ENCODE data around the gene PNO1. TPM values are rescaled to one million over a fixed set of nuclear protein-coding genes. Genes with fewer than 3 reads are reported as not detected.
A peak's percentile ranks its signal among the peaks of the same experiment; 100 is the strongest.
"Not testable (repeated sequence)": the region's sequence is repeated elsewhere in the genome, so short reads cannot be mapped to it uniquely, and the experiment has no call there.

The PNO1 gene
- total RNA-seq, 1 experiment from 2014 or later = 24.0 TPM

DNA sequence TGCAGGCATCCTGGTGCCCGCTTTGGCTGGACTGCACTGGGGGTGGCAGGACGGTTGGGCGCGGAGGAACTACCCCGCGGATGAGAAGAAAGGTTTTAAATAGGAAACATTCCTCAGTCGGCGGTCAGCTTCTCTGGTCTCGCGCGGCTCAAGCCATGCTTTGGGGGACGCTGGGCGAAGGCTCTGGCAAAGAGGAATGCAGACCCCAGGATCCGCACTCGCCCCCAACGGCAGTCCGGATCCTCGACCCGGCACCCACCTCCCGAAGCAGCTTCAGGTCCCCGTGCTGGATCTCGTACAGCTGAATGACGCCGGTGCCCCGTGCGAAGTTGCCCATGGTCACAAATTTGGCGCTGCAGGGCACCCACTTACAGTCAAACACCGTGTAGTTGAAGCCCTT, 686 bp upstream of the PNO1 start:
- DNase-seq (ENCODE audit: low read depth) = peak; percentile 39

- DNase-seq (ENCODE audit: low read depth) = no peak
Observed at GRCh38 chr2:68158134-68158447, 403 bp downstream of the PNO1 start.

- DNase-seq (ENCODE audit: low read depth) = no peak
Observed at GRCh38 chr2:68163641-68164040, 6.0 kb downstream of the PNO1 start.

DNA sequence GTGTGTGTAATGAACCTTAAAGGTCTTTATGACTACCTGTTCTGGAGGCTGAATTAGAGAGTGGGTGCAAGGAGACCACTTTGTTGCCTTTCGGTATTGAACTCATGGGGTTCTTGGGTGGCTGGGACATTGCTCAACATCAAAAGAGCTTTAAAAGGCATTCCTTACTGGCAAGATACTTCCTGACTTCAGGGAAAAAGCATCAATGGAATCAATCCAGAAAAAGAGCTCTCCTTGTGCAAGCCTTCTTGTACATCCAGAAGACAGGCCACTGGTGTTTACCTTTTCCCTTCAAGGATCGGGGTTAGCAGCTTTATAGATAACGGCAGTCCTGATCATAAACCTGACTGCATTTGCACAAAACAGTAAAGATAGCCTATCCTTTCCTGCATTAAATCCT, 9.5 kb downstream of the PNO1 start:
- DNase-seq (ENCODE audit: low read depth) = no peak

DNA sequence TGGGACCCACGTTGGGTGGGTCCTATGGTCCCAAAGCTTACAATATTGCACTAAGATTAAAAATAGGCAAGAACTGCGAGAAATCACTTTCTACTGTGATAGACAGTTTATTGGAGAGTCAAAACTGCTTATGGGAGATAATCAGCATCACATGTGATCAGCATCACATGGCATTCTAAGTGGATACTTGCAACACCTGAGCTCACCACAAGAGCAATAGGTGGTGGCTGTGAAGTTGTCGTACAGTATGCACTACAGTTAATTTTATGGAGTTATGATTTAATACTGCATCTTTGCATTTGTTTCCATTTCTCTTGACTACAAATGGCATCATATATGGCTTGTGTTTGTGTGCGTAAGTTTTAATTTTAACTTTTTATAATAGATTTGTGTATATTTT, 11.6 kb downstream of the PNO1 start:
- DNase-seq (ENCODE audit: low read depth) = no peak

GRCh38 chr2:68171146-68171545, 13.5 kb downstream of the PNO1 start:
- no peak for DNase-seq (ENCODE audit: low read depth)

GRCh38 chr2:68171684-68172083, 14.0 kb downstream of the PNO1 start:
- DNase-seq (ENCODE audit: low read depth) = no peak

GRCh38 chr2:68172521-68172920, 14.8 kb downstream of the PNO1 start:
- no peak for DNase-seq (ENCODE audit: low read depth)

DNA sequence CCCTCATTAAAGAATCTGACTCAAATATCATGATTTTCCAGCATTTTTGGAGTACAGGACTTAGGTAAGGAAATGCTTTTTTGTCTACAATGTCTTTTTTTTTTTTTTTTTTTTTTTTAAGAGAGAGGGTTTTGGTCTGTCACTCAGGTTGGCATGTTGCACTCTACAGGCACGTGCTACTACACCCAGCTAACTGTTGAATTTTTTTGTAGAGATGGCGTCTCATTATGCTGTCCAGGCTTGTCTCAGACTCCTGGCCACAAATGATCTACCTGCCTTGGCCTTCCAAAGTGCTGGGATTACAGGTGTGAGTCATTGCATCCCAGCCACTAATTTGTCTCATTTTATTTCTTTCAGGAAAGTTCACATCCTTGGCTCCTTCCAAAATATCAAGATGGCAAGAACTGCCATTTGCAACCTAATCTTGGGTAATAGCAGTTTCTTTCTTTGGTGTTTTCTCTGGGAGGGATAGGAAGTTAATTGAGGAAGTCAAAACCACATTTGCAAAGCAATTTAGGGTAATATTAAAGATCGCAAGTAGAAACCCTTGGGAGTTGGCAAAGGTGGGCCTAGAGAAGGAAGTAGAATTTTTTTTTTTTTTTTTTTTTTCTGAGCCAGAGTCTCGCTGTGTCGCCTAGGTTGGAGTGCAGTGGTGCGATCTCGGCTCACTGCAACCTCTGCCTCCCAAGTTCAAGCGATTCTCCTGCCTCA, 15.5 kb downstream of the PNO1 start:
- DNase-seq (ENCODE audit: low read depth) = no peak

- not testable (repeated sequence) for DNase-seq (ENCODE audit: low read depth)
Observed at GRCh38 chr2:68175210-68175609, 17.5 kb downstream of the PNO1 start.

- DNase-seq (ENCODE audit: low read depth) = no peak
Observed at GRCh38 chr2:68176657-68177056, 19.0 kb downstream of the PNO1 start.

DNA sequence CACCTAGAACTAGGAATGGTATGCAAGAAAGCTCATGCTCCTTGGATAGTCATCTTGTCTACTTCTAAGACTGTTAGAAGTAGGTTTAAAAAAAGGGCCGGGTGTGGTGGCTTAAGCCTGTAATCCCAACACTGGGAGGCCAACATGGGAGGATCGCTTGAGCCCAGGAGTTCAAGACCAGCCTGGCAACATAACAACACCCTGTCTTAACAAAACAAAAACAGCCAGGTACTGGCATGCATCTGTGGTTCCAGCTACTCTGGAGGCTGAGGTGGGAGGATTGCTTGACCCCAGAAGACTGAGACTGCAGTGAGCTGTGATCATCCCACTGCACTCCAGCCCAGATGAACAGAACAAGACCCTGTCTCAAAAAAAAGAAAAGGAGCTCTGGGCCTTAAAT, 19.9 kb downstream of the PNO1 start:
- no peak for DNase-seq (ENCODE audit: low read depth)

GRCh38 chr2:68178432-68178831, 20.7 kb downstream of the PNO1 start:
- no peak for DNase-seq (ENCODE audit: low read depth)

DNA sequence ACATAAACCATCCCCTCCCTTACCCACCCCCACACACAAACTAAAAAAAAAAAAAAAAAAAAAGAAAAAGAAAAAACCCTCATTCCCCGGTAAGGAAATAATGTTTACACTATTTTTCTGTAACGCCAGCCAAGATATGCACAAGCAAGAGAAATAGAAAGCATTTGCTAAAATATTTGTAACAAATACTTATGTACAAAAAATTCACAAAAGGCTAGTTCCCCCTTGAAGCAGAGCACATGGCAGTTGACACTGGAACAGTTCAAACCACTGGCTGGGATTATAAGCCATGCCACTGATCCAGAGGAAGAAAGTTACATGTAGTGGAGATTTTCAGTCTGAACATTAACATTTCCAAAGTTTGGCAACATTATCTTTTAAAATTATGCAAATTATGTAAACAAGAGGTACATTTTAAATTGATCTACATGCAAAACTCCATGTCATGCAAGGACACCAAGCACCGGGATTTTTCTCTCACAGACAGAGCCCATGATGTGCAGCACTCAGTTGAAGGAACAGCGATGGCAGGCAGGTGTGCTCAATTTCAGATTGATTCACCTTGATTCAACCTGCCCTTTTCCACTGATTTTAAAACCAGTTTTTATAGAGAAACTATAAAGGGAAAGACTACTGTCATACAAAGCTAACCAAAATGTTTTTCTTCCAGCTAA, 21.4 kb downstream of the PNO1 start:
- no peak for DNase-seq (ENCODE audit: low read depth)

DNA sequence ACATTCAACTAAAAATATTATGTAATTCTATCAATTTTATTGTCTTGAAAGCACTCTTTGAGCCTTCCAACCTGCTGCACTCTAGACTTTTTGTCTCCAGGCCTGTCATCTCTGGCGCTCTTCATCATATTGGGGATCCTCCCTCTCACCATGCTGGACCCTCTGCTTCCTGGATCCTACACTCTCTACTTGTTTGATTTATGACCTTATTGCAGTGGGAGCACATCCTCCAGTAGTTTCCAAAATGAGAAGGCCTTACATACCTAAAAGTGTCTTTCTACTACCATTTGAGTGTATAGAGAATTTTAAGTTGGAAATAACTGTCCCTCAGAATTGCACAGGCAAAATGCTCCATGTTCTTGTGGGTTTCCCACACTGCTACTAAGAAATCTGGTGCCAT, 25.2 kb downstream of the PNO1 start:
- DNase-seq (ENCODE audit: low read depth) = no peak

- peak; percentile 20 for DNase-seq (ENCODE audit: low read depth)
Observed at GRCh38 chr2:68185541-68186164, 28.0 kb downstream of the PNO1 start.

- no peak for DNase-seq (ENCODE audit: low read depth)
Observed at GRCh38 chr2:68187329-68187728, 29.6 kb downstream of the PNO1 start.

GRCh38 chr2:68188831-68189230, 31.1 kb downstream of the PNO1 start:
- DNase-seq (ENCODE audit: low read depth) = no peak

DNA sequence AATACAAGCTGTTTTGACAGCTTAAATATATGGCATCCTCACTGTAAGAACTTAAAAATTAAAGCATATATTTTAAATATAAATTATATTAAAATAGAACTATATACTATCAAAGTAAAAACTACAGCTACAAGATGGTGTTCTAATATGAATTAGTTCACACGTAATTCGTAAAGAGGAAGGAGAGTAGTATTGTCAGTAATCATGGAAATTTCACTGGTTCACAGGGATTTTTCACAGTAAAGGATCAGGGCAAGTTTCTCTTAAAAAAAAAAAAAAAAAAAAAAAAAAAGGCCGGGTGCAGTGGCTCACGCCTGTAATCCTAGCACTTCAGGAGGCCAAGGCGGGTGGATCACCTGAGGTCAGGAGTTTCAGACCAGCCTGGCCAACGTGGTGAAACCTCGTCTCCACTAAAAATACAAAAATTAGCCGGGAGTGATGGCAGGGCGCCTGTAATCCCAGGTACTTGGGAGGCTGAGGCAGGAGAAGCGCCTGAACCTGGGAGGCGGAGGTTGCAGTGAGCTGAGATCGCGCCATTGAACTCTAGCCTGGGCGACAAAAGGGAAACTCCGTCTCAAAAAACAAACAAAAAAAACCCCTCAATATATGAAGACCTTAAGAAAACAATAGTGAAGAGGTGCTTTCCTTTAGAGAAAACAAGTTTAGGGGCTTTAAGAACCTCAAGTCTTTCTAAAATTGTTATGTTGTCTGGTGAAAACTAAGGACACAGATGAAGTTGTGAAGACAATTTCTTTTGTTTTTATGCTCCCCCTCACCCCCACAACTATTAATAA, 32.5 kb downstream of the PNO1 start:
- DNase-seq (ENCODE audit: low read depth) = no peak

DNA sequence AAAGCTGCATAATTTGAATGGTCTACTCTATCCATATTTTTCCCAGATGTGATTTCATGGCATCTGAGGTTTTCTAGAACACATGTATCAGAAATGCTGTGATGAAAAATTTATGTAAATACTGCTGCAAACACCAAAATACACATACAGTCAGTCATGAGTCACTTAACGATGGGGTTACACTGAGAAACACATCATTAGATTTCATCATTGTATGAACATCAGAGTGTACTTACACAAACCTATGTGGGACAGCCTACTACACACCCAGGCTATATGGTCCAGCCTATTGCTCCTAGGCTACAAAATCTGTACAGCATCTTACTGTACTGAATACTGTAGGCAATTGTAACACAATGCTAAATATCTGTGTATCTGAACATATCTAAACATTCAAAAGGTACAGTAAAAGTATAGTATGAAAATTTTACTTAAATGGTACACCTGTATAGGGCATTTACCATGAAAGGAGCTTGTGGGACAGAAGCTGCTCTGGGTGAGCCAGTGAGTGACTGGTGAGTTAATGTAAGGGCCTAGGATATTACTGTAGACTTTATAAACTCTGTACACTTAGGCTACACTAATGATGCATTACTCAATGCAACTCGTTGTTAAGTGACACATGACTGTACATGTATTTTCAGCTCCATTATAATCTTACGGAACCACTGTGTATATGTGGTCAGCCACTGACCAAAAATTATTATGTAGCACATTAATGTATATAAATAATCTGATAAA, 33.5 kb downstream of the PNO1 start:
- DNase-seq (ENCODE audit: low read depth) = peak; percentile 57

DNA sequence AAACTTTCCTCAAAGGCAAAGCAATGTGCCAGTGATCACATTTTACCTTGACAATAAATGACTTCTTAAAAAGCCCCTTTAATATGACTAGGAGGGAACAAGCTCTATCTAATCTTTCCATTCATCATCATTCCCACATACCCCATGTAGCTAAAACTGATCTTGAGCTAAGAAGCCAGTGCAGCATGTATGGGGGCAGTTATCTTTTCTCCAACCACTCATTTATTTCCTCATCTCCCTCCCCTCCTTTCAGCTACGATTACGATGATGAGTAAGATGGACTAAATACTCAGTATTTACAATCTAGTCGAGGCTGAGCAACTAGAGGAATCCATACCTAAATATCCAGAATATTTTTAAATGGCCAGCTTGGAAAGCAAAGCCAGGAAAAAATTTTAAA, 35.5 kb downstream of the PNO1 start:
- DNase-seq (ENCODE audit: low read depth) = no peak

All from M059J (cell line).